Dendritic cell treated with granulocyte-macrophage colony-stimulating factor and Interleukin-4, amounts not matched to agents 40 ng/mL and 50 ng/mL, for 4 days (primary cell): ENCODE results near the gene EZR.

Experiments
- H3K27ac Mint-ChIP-seq: one replicate; pipeline ENCODE4 v1.8.0; 2022; ENCODE audit warnings: mild to moderate bottlenecking, mixed read lengths
- H3K27me3 Mint-ChIP-seq: one replicate; pipeline ENCODE4 v1.8.0; 2022; ENCODE audit warnings: mild to moderate bottlenecking, mixed read lengths
- H3K36me3 Mint-ChIP-seq: one replicate; pipeline ENCODE4 v1.8.0; 2022; ENCODE audit warnings: low read depth, mixed read lengths
- H3K4me1 Mint-ChIP-seq: one replicate; pipeline ENCODE4 v1.8.0; 2022; ENCODE audit warnings: low read depth, mixed read lengths
- H3K4me3 Mint-ChIP-seq: one replicate; pipeline ENCODE4 v1.8.0; 2022; ENCODE audit warnings: mild to moderate bottlenecking, moderate library complexity, mixed read lengths
- H3K9me3 Mint-ChIP-seq: one replicate; pipeline ENCODE4 v1.8.0; 2022; ENCODE audit warnings: mixed read lengths
- intact Hi-C: fragments of 100-400 bp; cut with micrococcal nuclease; formaldehyde crosslinking; loops from one replicate; pipeline ENCODE4 v1.15.0; 2022

The EZR gene

DNA sequence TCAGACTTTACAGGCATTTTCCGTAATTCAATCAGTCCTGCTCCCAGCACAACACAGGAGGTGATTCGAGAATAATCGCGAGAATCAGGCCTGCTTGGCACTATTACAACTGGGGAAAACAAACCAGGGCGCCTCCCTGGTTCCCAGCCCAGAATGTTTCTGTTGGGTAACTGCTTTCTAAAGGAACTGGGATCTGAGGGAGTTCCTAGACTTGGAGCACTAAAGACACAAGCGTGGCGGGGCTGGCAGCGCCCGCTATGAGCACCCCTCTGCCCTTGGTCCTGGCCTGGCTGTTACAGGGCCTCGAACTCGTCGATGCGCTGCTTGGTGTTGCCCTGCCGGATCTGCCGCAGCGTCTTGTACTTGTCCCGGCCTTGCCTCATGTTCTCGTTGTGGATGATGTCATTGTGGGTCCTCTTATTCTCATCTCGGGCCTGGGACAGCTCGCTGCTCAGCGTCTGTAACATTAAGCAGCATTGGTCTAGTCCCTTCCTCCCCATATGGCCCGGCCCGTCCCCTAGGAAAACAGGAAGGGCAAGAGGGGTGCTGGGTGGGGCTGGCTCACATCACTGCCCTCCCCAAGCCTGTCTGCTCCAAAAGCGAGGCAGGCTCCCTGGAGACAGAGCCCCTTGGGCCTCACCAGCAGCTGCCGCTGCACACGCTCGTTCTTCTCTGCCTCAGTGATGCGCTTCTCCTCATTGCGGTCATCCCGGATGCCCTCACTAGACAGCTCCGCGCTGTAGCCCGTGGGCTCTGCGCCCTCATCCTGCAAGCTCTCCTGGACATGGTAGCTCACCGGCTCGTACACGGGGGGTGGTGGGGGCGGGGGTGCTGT is 52.3 kb downstream of the EZR start:
- peaks cover 16% of the 10 kb centered on the region for H3K4me1 Mint-ChIP-seq
- intact Hi-C loops = loop anchor here (10.0 kb wide), 1 partner anchor 62 kb away; no protein-coding TSS in a partner anchor

DNA sequence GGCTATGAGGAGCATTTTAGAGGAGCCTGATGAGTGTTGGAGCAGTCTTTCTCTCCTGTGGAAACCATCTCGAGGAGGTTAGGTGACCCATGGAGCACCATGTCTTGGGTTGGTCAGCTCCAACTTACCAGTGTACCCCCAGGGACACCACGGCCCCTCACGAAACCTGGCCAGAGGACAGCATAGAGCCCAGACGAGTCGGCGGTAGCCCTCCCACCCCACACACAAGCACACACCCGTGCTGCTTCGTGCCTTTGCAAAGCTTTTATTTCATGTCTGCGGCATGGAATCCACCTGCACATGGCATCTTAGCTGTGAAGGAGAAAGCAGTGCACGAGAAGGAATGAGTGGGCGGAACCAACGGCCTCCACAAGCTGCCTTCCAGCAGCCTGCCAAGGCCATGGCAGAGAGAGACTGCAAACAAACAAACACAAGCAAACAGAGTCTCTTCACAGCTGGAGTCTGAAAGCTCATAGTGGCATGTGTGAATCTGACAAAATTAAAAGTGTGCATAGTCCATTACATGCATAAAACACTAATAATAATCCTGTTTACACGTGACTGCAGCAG is 53.6 kb downstream of the EZR start:
- Mint-ChIP-seq H3K4me1 (peaks cover 15% of the 10 kb centered on the region), H3K27me3 (no peaks in the 10 kb centered on the region), H3K27ac (no peak overlapping the region), H3K9me3 (no peaks in the 10 kb centered on the region), H3K36me3 (peaks cover 75% of the 10 kb centered on the region), H3K4me3 (no peak overlapping the region)
- intact Hi-C loops = loop anchor here (10.0 kb wide), 1 partner anchor 61 kb away; no protein-coding TSS in a partner anchor

More for the DNA sequence above, 52.3 kb downstream of the EZR start:
- no peak overlapping the region for H3K4me3 Mint-ChIP-seq
- H3K27ac Mint-ChIP-seq = no peak overlapping the region
- H3K27me3 Mint-ChIP-seq = no peaks in the 10 kb centered on the region
- H3K36me3 Mint-ChIP-seq = peaks cover 87% of the 10 kb centered on the region
- no peaks in the 10 kb centered on the region for H3K9me3 Mint-ChIP-seq

GRCh38 chr6:158764926-158765325 is 54.2 kb downstream of the EZR start:
- Mint-ChIP-seq H3K4me1 (peaks cover 19% of the 10 kb centered on the region), H3K9me3 (no peaks in the 10 kb centered on the region), H3K36me3 (peaks cover 68% of the 10 kb centered on the region), H3K4me3 (no peak overlapping the region), H3K27ac (no peak overlapping the region), H3K27me3 (no peaks in the 10 kb centered on the region)
- intact Hi-C loops = loop anchor here (10.0 kb wide), 1 partner anchor 60 kb away; no protein-coding TSS in a partner anchor

- Mint-ChIP-seq H3K4me3 (no peak overlapping the region), H3K27ac (no peak overlapping the region), H3K4me1 (peaks cover 21% of the 10 kb centered on the region), H3K9me3 (no peaks in the 10 kb centered on the region), H3K27me3 (no peaks in the 10 kb centered on the region), H3K36me3 (peaks cover 62% of the 10 kb centered on the region)
- intact Hi-C loops = loop anchor here (10.0 kb wide), 1 partner anchor 60 kb away; no protein-coding TSS in a partner anchor
Measured at GRCh38 chr6:158764183-158764849, 54.9 kb downstream of the EZR start.

DNA sequence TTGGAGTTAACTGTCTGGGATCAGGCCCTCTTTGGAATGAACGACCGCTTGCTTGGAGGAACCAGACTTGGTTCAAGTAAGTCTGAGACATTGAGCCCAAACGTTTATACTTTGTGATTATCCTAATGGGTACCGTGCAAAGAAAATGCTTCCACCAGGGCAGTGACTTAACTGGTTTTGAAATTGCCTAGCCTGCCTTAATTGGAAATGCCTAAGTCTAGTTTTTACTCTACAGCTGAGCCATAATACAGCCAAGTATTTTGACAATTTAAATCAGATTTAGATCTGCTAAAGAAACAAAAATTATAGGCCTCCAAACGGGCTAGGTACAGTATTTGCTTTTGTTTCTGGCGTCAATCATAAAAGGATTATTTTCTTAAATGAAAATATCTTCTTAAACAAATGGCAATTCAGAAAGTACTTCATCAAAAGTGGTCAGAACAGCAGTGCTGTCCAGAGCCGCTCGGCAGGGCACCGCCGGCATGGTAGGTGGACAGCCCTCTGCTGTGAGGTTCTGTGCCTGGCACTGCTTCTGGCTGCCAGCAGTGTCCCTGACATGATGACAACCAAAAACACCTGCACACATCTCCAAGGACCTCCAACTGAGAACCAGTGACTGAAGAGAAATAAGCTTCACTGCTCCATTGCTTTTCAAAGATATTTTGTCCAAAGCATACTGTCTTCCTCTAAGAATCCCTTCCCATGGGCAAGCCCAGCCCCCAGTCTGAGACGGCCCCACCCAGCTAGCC is 55.6 kb downstream of the EZR start:
- Mint-ChIP-seq H3K4me1 (peaks cover 21% of the 10 kb centered on the region), H3K36me3 (peaks cover 55% of the 10 kb centered on the region)

DNA sequence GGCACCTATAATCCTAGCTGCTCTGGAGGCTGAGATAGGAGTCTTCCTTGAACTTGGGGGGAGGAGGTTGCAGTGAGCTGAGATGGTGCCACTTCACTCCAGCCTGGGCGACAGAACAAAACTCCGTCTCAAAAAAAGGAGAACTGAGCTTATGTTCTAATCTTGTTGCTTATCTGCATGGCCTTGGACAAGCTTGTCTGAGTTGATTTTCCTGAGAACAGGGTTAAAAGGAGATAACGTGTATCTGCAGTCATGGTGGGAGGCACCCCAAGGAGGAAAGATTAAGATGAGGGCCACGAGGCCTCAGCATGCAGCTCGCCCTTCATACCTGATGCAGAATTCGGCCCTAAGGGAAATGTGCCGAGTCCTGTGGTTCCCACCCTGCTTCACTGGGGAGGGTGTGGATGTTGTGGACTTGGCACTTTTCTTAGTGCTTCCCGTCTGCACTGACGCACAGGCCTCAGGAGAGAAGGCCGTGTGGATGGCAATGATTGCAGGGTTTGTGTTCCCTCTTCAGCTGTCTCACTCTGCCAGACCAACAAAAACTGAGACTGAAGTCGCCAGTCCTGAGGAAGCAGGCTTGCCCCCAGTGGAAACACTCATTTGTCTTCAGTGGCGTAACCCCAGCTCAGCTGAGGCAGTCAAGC is 56.3 kb downstream of the EZR start:
- Mint-ChIP-seq H3K4me1 (peaks cover 21% of the 10 kb centered on the region), H3K27ac (no peak overlapping the region), H3K9me3 (no peaks in the 10 kb centered on the region), H3K4me3 (no peak overlapping the region), H3K27me3 (no peaks in the 10 kb centered on the region), H3K36me3 (peaks cover 48% of the 10 kb centered on the region)
- intact Hi-C loops = loop anchor here (10.0 kb wide), 1 partner anchor 58 kb away; no protein-coding TSS in a partner anchor

More for the DNA sequence above, 55.6 kb downstream of the EZR start:
- Mint-ChIP-seq H3K27ac (no peak overlapping the region), H3K27me3 (no peaks in the 10 kb centered on the region), H3K9me3 (no peaks in the 10 kb centered on the region), H3K4me3 (no peak overlapping the region)
- intact Hi-C loops = loop anchor here (10.0 kb wide), 1 partner anchor 59 kb away; no protein-coding TSS in a partner anchor

DNA sequence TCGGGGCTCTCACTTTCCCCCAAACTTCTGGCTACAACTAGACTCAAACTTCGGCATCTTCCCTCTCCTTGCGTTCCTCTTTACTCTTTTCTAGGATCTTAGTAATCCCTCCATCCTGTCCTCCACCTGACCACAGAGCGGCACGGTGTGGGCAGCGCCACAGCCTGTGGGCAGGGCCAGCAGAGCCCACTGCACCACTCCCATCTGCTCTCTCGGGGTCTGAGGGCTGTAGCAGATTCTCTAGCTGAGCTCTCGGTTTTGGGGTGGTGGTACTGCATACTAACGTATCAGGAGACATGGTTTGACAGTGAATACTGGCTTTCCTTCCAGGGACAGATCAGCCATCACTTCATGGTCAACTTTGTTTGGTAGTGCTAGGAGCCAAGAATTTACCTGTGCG is 57.4 kb downstream of the EZR start:
- Mint-ChIP-seq H3K36me3 (peaks cover 36% of the 10 kb centered on the region), H3K27ac (no peak overlapping the region), H3K27me3 (no peaks in the 10 kb centered on the region), H3K4me3 (no peak overlapping the region), H3K4me1 (peaks cover 21% of the 10 kb centered on the region), H3K9me3 (no peaks in the 10 kb centered on the region)
- intact Hi-C loops = loop anchor here (10.0 kb wide), 1 partner anchor 57 kb away; no protein-coding TSS in a partner anchor

- Mint-ChIP-seq H3K4me3 (no peak overlapping the region), H3K36me3 (peaks cover 26% of the 10 kb centered on the region), H3K4me1 (peaks cover 21% of the 10 kb centered on the region), H3K27ac (no peak overlapping the region), H3K27me3 (no peaks in the 10 kb centered on the region), H3K9me3 (no peaks in the 10 kb centered on the region)
- intact Hi-C loops = loop anchor here (10.0 kb wide), 1 partner anchor 56 kb away; no protein-coding TSS in a partner anchor
Measured at GRCh38 chr6:158760618-158761250, 58.4 kb downstream of the EZR start.

- H3K27me3 Mint-ChIP-seq = no peaks in the 10 kb centered on the region
- intact Hi-C loops = loop anchor here (10.0 kb wide), 1 partner anchor 55 kb away; no protein-coding TSS in a partner anchor
- no peaks in the 10 kb centered on the region for H3K9me3 Mint-ChIP-seq
- no peak overlapping the region for H3K4me3 Mint-ChIP-seq
- peaks cover 20% of the 10 kb centered on the region for H3K36me3 Mint-ChIP-seq
- H3K27ac Mint-ChIP-seq = no peak overlapping the region
- peaks cover 21% of the 10 kb centered on the region for H3K4me1 Mint-ChIP-seq
Measured at GRCh38 chr6:158759966-158760617, 59.1 kb downstream of the EZR start.

- no peak overlapping the region for H3K4me3 Mint-ChIP-seq
- no peak overlapping the region for H3K27ac Mint-ChIP-seq
- peaks cover 9% of the 10 kb centered on the region for H3K36me3 Mint-ChIP-seq
- intact Hi-C loops = no loop called here
- no peaks in the 10 kb centered on the region for H3K27me3 Mint-ChIP-seq
- H3K4me1 Mint-ChIP-seq = peaks cover 19% of the 10 kb centered on the region
- H3K9me3 Mint-ChIP-seq = no peaks in the 10 kb centered on the region
Measured at GRCh38 chr6:158758941-158759479, 60.2 kb downstream of the EZR start.

- intact Hi-C loops = no loop called here
- peaks cover 6% of the 10 kb centered on the region for H3K36me3 Mint-ChIP-seq
- H3K27ac Mint-ChIP-seq = no peak overlapping the region
- H3K4me1 Mint-ChIP-seq = peaks cover 17% of the 10 kb centered on the region
- no peak overlapping the region for H3K4me3 Mint-ChIP-seq
- H3K27me3 Mint-ChIP-seq = no peaks in the 10 kb centered on the region
- H3K9me3 Mint-ChIP-seq = no peaks in the 10 kb centered on the region
Measured at GRCh38 chr6:158758451-158758860, 60.7 kb downstream of the EZR start.

GRCh38 chr6:158757753-158758090 is 61.4 kb downstream of the EZR start:
- Mint-ChIP-seq H3K27me3 (no peaks in the 10 kb centered on the region), H3K27ac (no peak overlapping the region), H3K4me1 (peaks cover 17% of the 10 kb centered on the region), H3K36me3 (peaks cover under 1% of the 10 kb centered on the region), H3K4me3 (no peak overlapping the region), H3K9me3 (no peaks in the 10 kb centered on the region)
- intact Hi-C loops = no loop called here
